Keratinocyte (primary cell): ENCODE data around the gene TIE1. TPM values are rescaled to one million over a fixed set of nuclear protein-coding genes. Genes with fewer than 3 reads are reported as not detected.

ENCODE experiments used
- DNase-seq: peaks from one replicate; pipeline ENCODE4 v3.0.0-alpha.2; 2011; ENCODE audit warnings: low read depth, missing footprints, low spot score
- FAIRE-seq: peaks from 2 replicates; lab custom pipeline; 2011; peaks lifted over from hg19 to GRCh38; lab: Jason Lieb, UNC
- H2AFZ ChIP-seq: 2 replicates; pipeline ENCODE4 v1.6.0; 2012; ENCODE audit warnings: low read length, control low read depth, inconsistent platforms; ENCODE audit not compliant: control insufficient read depth
- H3K27ac ChIP-seq: 2 replicates; pipeline ENCODE4 v1.5.1; 2011; ENCODE audit warnings: low read length; ENCODE audit not compliant: control insufficient read depth, insufficient read depth
- H3K27me3 ChIP-seq: 3 replicates; pipeline ENCODE4 v1.6.0; 2011; ENCODE audit warnings: low read length; ENCODE audit not compliant: control insufficient read depth, insufficient read depth; ENCODE audit errors: extremely low read depth
- H3K36me3 ChIP-seq, 2 experiments: 2 replicates in 1 of 2; 3 replicates in 1 of 2; pipeline ENCODE4 v1.5.1; 2011; ENCODE audit warnings: low read length in 2 of 2, mild to moderate bottlenecking in 1 of 2; ENCODE audit not compliant: control insufficient read depth in 2 of 2, insufficient read depth in 2 of 2; ENCODE audit errors: extremely low read depth in 1 of 2
- H3K4me1 ChIP-seq: 3 replicates; pipeline ENCODE4 v1.5.1; 2011; ENCODE audit warnings: low read length; ENCODE audit not compliant: control insufficient read depth, insufficient read depth; ENCODE audit errors: extremely low read depth
- H3K4me2 ChIP-seq: 3 replicates; pipeline ENCODE4 v1.6.0; 2011; ENCODE audit warnings: low read depth, low read length; ENCODE audit not compliant: control insufficient read depth, insufficient read depth; ENCODE audit errors: extremely low read depth
- H3K4me3 ChIP-seq, 3 experiments: fragments of 200-600 bp in 1 of 3; sonication (generic) in 1 of 3; 2 replicates in 2 of 3; 3 replicates in 1 of 3; pipeline ENCODE4 v1.5.1; 2011 to 2016; ENCODE audit warnings: low read length in 3 of 3, mild to moderate bottlenecking in 3 of 3, control low read depth in 2 of 3, inconsistent platforms in 1 of 3, low read depth in 1 of 3, mixed read lengths in 1 of 3, mixed run types in 1 of 3, moderate library complexity in 1 of 3; ENCODE audit not compliant: control insufficient read depth in 2 of 3, insufficient read depth in 2 of 3; ENCODE audit errors: extremely low read depth in 1 of 3
- H3K79me2 ChIP-seq: 2 replicates; pipeline ENCODE4 v1.6.0; 2012; ENCODE audit warnings: low read length; ENCODE audit not compliant: control insufficient read depth, insufficient read depth
- H3K9ac ChIP-seq: 3 replicates; pipeline ENCODE4 v1.6.0; 2011; ENCODE audit warnings: low read length; ENCODE audit not compliant: control insufficient read depth, insufficient read depth; ENCODE audit errors: extremely low read depth
- H3K9me1 ChIP-seq: 3 replicates; pipeline ENCODE4 v1.6.0; 2011; ENCODE audit warnings: low read length; ENCODE audit not compliant: control insufficient read depth, insufficient read depth; ENCODE audit errors: extremely low read depth
- H3K9me3 ChIP-seq: 2 replicates; pipeline ENCODE4 v1.5.1; 2012; ENCODE audit warnings: low read depth, low read length; ENCODE audit not compliant: control insufficient read depth
- H4K20me1 ChIP-seq: 3 replicates; pipeline ENCODE4 v1.6.0; 2011; ENCODE audit warnings: low read length; ENCODE audit not compliant: control insufficient read depth, insufficient read depth; ENCODE audit errors: extremely low read depth
- CTCF ChIP-seq, 3 experiments: IDR thresholded peaks in 1 of 3; conservative IDR thresholded peaks in 1 of 3; optimal IDR thresholded peaks in 1 of 3; 2 replicates in 2 of 3; 3 replicates in 1 of 3; pipeline versions ENCODE3 to v1.5.1; 2011; ENCODE audit warnings: low read length in 3 of 3, mild to moderate bottlenecking in 3 of 3, moderate library complexity in 2 of 3, control low read depth in 1 of 3, inconsistent platforms in 1 of 3; ENCODE audit not compliant: insufficient read depth in 2 of 3; ENCODE audit errors: extremely low read depth in 1 of 3
- EZH2 ChIP-seq: IDR thresholded peaks from one replicate; pipeline ENCODE4 v1.6.1; 2012; ENCODE audit warnings: inconsistent platforms, mild to moderate bottlenecking, low read length, moderate library complexity
- dilution Hi-C: fragments of 300-500 bp; cut with MboI; formaldehyde crosslinking; loops from one replicate; pipeline ENCODE4 v1.7.0; 2020; ENCODE audit warnings: low sequenced_read_pairs; ENCODE audit not compliant: extremely low pct_ligation_motif_present
- polyA plus RNA-seq, 5 experiments: library from polyadenylated mRNA; depleted of rRNA in 3 of 5; stranded (reverse) in 3 of 5; stranded (forward) in 1 of 5; unstranded in 1 of 5; fragments of >200 nt; gene quantifications; 1 replicate in 1 of 5; 2 replicates in 3 of 5; 3 replicates in 1 of 5; pipeline versions ENCODE4 v1.2.1 to v1.2.3, GENCODE V29; 2011 to 2012; ENCODE audit warnings: missing spikeins in 2 of 5, low read depth in 1 of 5, low replicate concordance in 1 of 5

Gene TIE1
- polyA plus RNA-seq, 1 donor (not counting 4 experiments of a cell fraction or from before 2014, with no cell fraction given): not detected

GRCh38 chr1:43338001-43338400 lies 37.2 kb downstream of the TIE1 start:
- FAIRE-seq (no peak), DNase-seq (no peak)
- H3K36me3 ChIP-seq: no peaks in the 10 kb centered on the region
- no peak overlapping the region for H2AFZ ChIP-seq
- H3K4me2 ChIP-seq: no peak overlapping the region
- no peaks in the 10 kb centered on the region for H3K9me3 ChIP-seq
- no peak overlapping the region for H3K4me3 ChIP-seq
- H4K20me1 ChIP-seq: no peaks in the 10 kb centered on the region
- TF ChIP-seq CTCF (optimal IDR thresholded peaks at IDR 0.05 in 1 of 3, IDR thresholded peaks at IDR 0.05 in 1 of 3, conservative IDR thresholded peaks at IDR 0.05 in 1 of 3; ENCODE audit: extremely low read depth in 1 of 3, insufficient read depth in 2 of 3, low read length in 3 of 3) (no peak), EZH2 (no peak)
- no peaks in the 10 kb centered on the region for H3K79me2 ChIP-seq
- H3K27ac ChIP-seq: no peak overlapping the region
- H3K4me1 ChIP-seq: no peaks in the 10 kb centered on the region
- dilution Hi-C loops: no loop called here
- H3K9me1 ChIP-seq: no peaks in the 10 kb centered on the region
- H3K9ac ChIP-seq: no peak overlapping the region
- peaks cover 10% of the 10 kb centered on the region for H3K27me3 ChIP-seq

- Histone ChIP-seq H2AFZ (no peak overlapping the region), H3K9me1 (no peaks in the 10 kb centered on the region), H3K27me3 (peaks cover 10% of the 10 kb centered on the region), H3K9ac (no peak overlapping the region), H3K4me2 (no peak overlapping the region), H3K36me3 (no peaks in the 10 kb centered on the region), H3K4me3 (no peak overlapping the region), H4K20me1 (no peaks in the 10 kb centered on the region), H3K4me1 (no peaks in the 10 kb centered on the region), H3K27ac (no peak overlapping the region), H3K9me3 (no peaks in the 10 kb centered on the region), H3K79me2 (no peaks in the 10 kb centered on the region)
- dilution Hi-C loops: no loop called here
- no peak for DNase-seq
- TF ChIP-seq CTCF (optimal IDR thresholded peaks at IDR 0.05 in 1 of 3, IDR thresholded peaks at IDR 0.05 in 1 of 3, conservative IDR thresholded peaks at IDR 0.05 in 1 of 3; ENCODE audit: extremely low read depth in 1 of 3, insufficient read depth in 2 of 3, low read length in 3 of 3) (no peak), EZH2 (no peak)
- FAIRE-seq: no peak
Measured at GRCh38 chr1:43339584-43340232, 38.9 kb downstream of the TIE1 start.
